ES-I3 (cell line): ENCODE measurements around the gene CACNA1S.

Source experiments
- H3K36me3 ChIP-seq: 2 replicates; pipeline ENCODE4 v1.6.1; 2013; ENCODE audit warnings: mild to moderate bottlenecking, low read length, control low read depth, moderate library complexity; ENCODE audit not compliant: insufficient read depth
- H3K4me1 ChIP-seq: 2 replicates; pipeline ENCODE4 v1.6.1; 2013; ENCODE audit warnings: mild to moderate bottlenecking, control low read depth, low read length; ENCODE audit not compliant: insufficient read depth
- H3K9ac ChIP-seq: 2 replicates; pipeline ENCODE4 v1.6.1; 2013; ENCODE audit warnings: low read depth, mild to moderate bottlenecking, low read length, moderate library complexity
- H3K9me3 ChIP-seq: 2 replicates; pipeline ENCODE4 v1.6.1; 2013; ENCODE audit warnings: mild to moderate bottlenecking, low read length, moderate library complexity; ENCODE audit not compliant: control insufficient read depth, insufficient read depth

Gene CACNA1S

DNA sequence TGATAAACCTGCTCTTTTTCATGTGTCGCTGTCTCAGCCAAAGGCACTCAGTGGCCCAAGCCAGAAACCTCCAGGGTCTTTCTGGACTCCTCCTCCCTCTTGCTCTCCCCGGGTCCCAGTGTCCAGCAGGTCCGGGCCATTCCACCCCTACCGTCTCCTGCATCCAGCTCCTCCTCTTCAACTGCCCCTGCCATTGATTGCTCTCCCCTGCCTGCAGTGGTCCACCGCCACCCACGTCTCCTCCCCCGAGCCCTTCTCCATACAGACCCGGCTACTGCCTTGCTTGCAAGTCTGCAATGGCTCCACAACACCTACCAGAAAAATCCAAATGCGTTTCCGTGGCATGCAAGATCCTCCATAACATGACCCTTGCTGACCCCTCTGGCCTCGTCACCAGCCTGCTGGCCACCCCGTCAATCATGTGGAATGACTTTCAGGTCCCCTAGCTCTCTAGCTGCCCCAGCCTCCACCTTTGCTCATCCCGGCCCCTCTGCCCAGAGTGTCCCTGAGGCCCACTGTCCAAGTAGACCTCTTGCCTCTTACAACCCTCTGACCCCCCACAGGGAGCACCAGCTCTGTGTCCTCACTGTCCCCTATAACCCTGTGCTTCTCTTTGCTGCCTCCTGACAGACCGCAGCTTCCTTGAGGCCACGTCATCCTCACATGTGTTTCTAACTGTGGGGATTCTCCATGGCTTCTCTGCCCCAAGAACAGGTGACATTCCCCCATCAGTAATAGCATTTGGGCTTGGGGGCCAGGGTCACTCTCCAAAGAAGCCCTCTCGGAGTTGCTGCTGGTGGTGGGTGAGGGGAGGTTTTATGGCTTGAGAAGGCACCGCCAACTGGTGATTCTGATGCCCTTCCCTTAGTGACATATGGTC is 15.0 kb downstream of the CACNA1S start:
- Histone ChIP-seq H3K9ac (no peak overlapping the region), H3K4me1 (no peaks in the 10 kb centered on the region), H3K36me3 (no peaks in the 10 kb centered on the region), H3K9me3 (no peaks in the 10 kb centered on the region)

DNA sequence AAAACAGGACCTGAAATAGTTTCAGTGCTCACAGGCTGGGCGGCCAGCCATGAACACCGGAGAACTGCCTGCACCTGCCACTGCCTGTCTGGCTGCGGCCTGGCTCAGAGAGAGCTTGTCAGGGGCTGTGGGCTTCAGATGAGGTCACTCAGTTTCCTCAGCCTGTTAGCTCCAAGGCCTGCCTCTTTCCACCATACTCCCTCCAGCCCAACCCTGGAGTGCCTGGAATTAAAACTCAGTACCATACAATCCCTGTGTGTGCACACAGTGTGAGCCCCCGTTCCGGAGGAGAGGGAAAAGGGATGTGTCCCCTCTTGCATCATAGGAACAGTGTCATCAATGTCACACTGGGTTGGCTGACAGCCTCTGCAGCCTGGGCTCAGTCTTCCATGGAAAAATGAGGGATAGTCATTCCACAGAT is 16.2 kb downstream of the CACNA1S start:
- H3K4me1 ChIP-seq, result no peaks in the 10 kb centered on the region
- H3K9ac ChIP-seq, result no peak overlapping the region
- no peaks in the 10 kb centered on the region for H3K9me3 ChIP-seq
- H3K36me3 ChIP-seq, result no peaks in the 10 kb centered on the region

- Histone ChIP-seq H3K36me3 (no peaks in the 10 kb centered on the region), H3K9me3 (no peaks in the 10 kb centered on the region), H3K4me1 (no peaks in the 10 kb centered on the region), H3K9ac (no peak overlapping the region)
Observed at GRCh38 chr1:201095581-201095980, 16.6 kb downstream of the CACNA1S start.

DNA sequence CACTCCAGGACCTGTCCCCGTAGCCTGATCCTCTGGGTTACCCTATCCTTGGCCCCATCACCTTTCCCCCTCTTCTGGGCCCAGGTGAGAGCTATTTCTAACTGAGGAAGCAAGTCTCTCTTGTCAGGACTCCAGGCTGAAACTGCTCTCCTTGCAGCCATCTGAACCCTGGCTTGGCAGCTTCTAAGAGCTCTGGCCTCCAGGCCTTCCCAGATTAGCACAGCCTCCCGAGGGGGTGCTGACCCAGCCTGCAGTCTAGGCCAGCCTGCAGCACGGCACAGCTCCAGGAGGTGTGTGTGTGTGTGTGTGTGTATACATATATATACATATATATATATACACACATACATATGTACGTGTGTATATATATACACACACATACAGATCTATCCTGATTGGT is 17.4 kb downstream of the CACNA1S start:
- no peaks in the 10 kb centered on the region for H3K36me3 ChIP-seq
- H3K4me1 ChIP-seq, result no peaks in the 10 kb centered on the region
- H3K9me3 ChIP-seq, result no peaks in the 10 kb centered on the region
- H3K9ac ChIP-seq, result no peak overlapping the region

- no peaks in the 10 kb centered on the region for H3K9me3 ChIP-seq
- no peaks in the 10 kb centered on the region for H3K36me3 ChIP-seq
- H3K4me1 ChIP-seq, result no peaks in the 10 kb centered on the region
- no peak overlapping the region for H3K9ac ChIP-seq
Observed at GRCh38 chr1:201093962-201094361, 18.3 kb downstream of the CACNA1S start.

- Histone ChIP-seq H3K4me1 (no peaks in the 10 kb centered on the region), H3K9ac (no peak overlapping the region), H3K36me3 (no peaks in the 10 kb centered on the region), H3K9me3 (no peaks in the 10 kb centered on the region)
Observed at GRCh38 chr1:201093561-201093960, 18.7 kb downstream of the CACNA1S start.

- Histone ChIP-seq H3K9ac (no peak overlapping the region), H3K4me1 (no peaks in the 10 kb centered on the region), H3K9me3 (no peaks in the 10 kb centered on the region), H3K36me3 (no peaks in the 10 kb centered on the region)
Observed at GRCh38 chr1:201092738-201093137, 19.5 kb downstream of the CACNA1S start.

DNA sequence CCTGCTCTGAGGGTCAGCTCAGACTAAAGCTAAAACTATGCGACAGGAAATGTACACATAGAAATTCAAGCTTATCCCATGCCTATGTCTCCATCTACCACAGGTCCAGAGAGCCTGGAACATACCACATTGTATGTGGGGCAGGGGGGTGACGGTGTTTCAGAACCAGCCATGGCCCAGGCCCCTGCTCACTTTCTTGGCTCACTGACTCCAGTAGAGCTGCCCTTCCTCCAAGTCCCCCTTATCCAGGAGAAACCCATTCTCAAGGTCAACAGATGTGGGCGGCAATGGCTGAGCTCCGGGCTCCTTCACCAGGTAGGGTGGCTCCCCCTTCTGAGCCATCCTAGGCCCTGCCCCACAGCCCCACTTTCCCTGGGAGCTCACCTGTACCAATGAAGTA is 21.0 kb downstream of the CACNA1S start:
- H3K4me1 ChIP-seq, result no peaks in the 10 kb centered on the region
- no peaks in the 10 kb centered on the region for H3K9me3 ChIP-seq
- no peak overlapping the region for H3K9ac ChIP-seq
- no peaks in the 10 kb centered on the region for H3K36me3 ChIP-seq

DNA sequence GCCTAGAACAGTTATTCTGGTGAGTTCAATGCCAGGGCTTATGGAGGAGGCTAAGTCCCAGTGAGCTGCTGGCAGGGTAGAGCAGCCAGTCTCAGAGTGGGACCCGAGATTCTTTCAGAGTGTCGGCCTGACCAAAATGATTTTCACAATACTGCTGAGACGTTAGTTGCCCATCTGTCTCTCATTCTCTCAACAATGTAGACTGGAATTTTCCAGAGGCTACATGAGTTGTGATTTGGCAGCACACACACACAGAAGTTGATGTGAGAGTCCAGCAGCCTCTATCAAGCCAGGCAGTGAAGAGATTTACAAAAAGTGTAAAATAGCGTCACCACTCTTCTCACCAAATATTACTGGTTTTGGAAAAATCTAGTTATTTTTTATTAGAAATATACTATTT is 21.7 kb downstream of the CACNA1S start:
- Histone ChIP-seq H3K36me3 (no peaks in the 10 kb centered on the region), H3K4me1 (no peaks in the 10 kb centered on the region), H3K9me3 (no peaks in the 10 kb centered on the region), H3K9ac (no peak overlapping the region)

DNA sequence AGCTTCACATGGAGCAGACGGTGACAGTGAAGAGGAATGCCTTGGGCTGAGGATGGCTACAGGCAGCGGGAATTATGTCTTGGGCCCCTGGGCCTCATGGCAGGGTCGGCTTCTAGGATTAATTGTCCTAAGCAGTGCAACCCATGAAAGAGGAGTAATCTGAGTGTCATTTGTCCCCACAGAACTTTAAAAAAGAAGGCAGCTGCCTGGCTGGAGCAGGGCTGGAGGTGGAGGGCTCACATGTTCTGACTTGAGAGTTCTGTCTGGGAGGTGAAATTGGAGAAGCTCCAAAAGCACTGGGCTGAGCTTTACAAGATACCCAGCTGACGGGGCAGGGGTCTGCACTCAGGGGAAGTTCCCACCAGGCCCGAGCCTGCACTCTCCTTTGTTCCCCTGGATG is 22.6 kb downstream of the CACNA1S start:
- no peaks in the 10 kb centered on the region for H3K4me1 ChIP-seq
- H3K9ac ChIP-seq, result no peak overlapping the region
- H3K9me3 ChIP-seq, result no peaks in the 10 kb centered on the region
- no peaks in the 10 kb centered on the region for H3K36me3 ChIP-seq

GRCh38 chr1:201088901-201089525 is 23.2 kb downstream of the CACNA1S start:
- Histone ChIP-seq H3K9ac (no peak overlapping the region), H3K9me3 (no peaks in the 10 kb centered on the region), H3K36me3 (no peaks in the 10 kb centered on the region), H3K4me1 (no peaks in the 10 kb centered on the region)

DNA sequence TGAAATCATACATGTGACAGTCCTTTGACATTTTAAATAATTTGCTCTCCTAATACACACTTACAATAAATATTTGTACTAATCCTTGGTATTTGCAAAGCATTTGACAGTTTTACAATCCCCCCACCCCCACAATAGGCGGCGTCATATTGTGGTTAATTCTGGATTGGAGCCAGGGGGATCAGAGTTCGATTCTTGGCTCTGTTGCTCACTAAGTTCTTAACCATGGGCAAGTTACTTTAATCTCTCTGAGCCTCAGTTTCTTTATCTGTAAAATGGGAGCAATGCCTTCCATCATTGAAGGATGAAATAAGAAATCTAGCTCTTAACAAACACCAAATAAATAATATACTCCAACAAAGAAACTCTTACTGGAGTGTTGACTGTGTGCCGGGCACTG is 23.8 kb downstream of the CACNA1S start:
- H3K9ac ChIP-seq, result no peak overlapping the region
- no peaks in the 10 kb centered on the region for H3K9me3 ChIP-seq
- no peaks in the 10 kb centered on the region for H3K4me1 ChIP-seq
- no peaks in the 10 kb centered on the region for H3K36me3 ChIP-seq

- no peaks in the 10 kb centered on the region for H3K36me3 ChIP-seq
- no peaks in the 10 kb centered on the region for H3K9me3 ChIP-seq
- no peak overlapping the region for H3K9ac ChIP-seq
- H3K4me1 ChIP-seq, result no peaks in the 10 kb centered on the region
Observed at GRCh38 chr1:201085902-201086735, 26.1 kb downstream of the CACNA1S start.

DNA sequence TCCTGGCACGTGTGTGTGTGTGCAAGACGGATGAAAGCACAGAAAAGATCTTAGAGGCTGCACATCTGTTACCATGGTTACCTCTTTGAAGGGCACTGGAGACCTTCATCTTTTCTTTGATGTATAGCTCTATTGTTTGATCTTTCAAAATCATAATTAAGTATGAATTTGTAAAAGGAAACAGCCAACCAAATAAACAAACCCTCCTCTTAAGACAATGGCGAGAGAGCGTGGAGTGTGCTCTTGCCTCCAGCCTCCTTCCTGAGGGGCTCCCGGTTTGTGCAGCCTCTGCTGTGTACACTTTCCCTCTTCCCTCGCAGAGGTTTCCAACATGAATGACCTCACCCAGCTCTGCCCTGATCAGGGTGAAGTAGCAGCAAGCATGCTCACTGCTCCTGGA is 27.9 kb downstream of the CACNA1S start:
- H3K9me3 ChIP-seq, result no peaks in the 10 kb centered on the region
- no peak overlapping the region for H3K9ac ChIP-seq
- H3K4me1 ChIP-seq, result no peaks in the 10 kb centered on the region
- H3K36me3 ChIP-seq, result no peaks in the 10 kb centered on the region
